Body of pancreas (tissue), 4 donors: ENCODE results near the gene CEP55.

Source experiments
- POLR2A ChIP-seq, 3 donors: fragments of 450-650 bp; IDR thresholded peaks; one replicate each; pipeline ENCODE4 v1.6.1; 2016; ENCODE audit warnings: antibody characterized with exemption in 3 of 3, mild to moderate bottlenecking in 2 of 3
- TF ChIP-seq, protein P1 (sequence below), 7 experiments: fragments of 450-650 bp in 4 of 7; fragments of 200-600 bp in 3 of 7; sonication (generic) in 3 of 7; IDR thresholded peaks; one replicate each; pipeline ENCODE4 v1.5.1; 2016 to 2019; ENCODE audit warnings: antibody characterized with exemption in 7 of 7

DNA sequence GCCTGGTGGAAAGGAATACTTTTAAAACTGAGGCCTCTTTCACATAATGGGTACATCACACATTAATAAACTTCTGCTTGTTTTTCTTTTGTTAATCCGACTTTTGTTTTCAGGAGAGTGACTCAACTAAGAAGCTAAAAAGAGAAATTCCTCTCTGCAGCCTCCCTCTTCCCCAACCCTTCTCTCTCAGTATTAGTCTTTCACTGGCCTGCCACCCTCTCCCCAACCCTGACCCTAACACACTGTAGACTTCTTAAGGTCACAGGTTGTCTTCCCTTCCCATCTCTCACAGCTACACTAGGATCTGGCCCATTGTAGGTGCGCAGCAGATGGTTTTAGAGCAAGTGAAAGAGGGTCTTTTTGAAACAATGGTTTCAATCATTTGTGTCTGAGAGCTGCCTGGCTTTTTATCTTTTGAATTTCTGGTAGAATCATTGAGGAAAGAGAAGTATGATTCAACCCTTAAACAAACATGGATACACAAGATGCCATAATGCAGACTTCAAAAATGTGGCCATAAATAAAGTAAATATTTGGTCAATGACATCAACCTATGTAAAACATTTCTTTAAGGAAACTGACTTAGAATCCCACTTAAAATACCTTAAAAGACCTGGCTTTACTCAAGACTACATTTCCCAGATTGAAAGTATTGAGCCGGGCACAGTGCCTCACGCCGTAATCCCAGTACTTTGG is 52.1 kb downstream of the CEP55 start:
- no peak for TF ChIP-seq POLR2A (IDR thresholded peaks at IDR 0.05)
- TF ChIP-seq, protein P1, sequence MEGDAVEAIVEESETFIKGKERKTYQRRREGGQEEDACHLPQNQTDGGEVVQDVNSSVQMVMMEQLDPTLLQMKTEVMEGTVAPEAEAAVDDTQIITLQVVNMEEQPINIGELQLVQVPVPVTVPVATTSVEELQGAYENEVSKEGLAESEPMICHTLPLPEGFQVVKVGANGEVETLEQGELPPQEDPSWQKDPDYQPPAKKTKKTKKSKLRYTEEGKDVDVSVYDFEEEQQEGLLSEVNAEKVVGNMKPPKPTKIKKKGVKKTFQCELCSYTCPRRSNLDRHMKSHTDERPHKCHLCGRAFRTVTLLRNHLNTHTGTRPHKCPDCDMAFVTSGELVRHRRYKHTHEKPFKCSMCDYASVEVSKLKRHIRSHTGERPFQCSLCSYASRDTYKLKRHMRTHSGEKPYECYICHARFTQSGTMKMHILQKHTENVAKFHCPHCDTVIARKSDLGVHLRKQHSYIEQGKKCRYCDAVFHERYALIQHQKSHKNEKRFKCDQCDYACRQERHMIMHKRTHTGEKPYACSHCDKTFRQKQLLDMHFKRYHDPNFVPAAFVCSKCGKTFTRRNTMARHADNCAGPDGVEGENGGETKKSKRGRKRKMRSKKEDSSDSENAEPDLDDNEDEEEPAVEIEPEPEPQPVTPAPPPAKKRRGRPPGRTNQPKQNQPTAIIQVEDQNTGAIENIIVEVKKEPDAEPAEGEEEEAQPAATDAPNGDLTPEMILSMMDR (IDR thresholded peaks at IDR 0.05) = no peak
